GM06990 (cell line): ENCODE results near the gene WDR38.
A peak's percentile ranks its signal among the peaks of the same experiment; 100 is the strongest.

Experiments
- DNase-seq: peaks from one replicate; pipeline ENCODE4 v3.0.0-alpha.2; 2011; ENCODE audit not compliant: insufficient read length; ENCODE audit errors: extremely low read depth
- H3K27me3 ChIP-seq: replicated peaks from 2 replicates; pipeline ENCODE4 v1.6.0; 2011; ENCODE audit warnings: low read length; ENCODE audit not compliant: control insufficient read depth, insufficient read depth
- H3K36me3 ChIP-seq: 2 replicates; pipeline ENCODE4 v1.5.1; 2011; ENCODE audit warnings: low read length; ENCODE audit not compliant: control insufficient read depth, insufficient read depth
- H3K4me3 ChIP-seq: replicated peaks from 2 replicates; pipeline ENCODE4 v1.5.1; 2011; ENCODE audit warnings: low read depth, mild to moderate bottlenecking, control low read depth, low read length
- CTCF ChIP-seq: IDR thresholded peaks from 2 replicates; pipeline ENCODE4 v1.5.1; 2011; ENCODE audit warnings: low read length, control low read depth, mild to moderate bottlenecking, inconsistent platforms; ENCODE audit not compliant: insufficient read depth, poor library complexity, severe bottlenecking

The WDR38 gene

GRCh38 chr9:124852829-124853531, at the start of gene WDR38:
Gene WDR38, plus strand, starts transcription at chr9:124853460. Its CDS starts 72 bp downstream, at chr9:124853532.
- peak; percentile 56 for TF ChIP-seq CTCF
- Histone ChIP-seq H3K4me3 (peak within 1 kb of the TSS; percentile 56), H3K36me3 (peaks cover 15% of the 10 kb centered on the region), H3K27me3 (no peaks in the 10 kb centered on the region)
- DNase-seq, result peak; percentile 87

GRCh38 chr9:124803911-124804310, 49.3 kb upstream of the WDR38 start:
- DNase-seq, result no peak
- no peaks in the 10 kb centered on the region for H3K27me3 ChIP-seq
- TF ChIP-seq CTCF, result no peak

GRCh38 chr9:124805186-124805585, 48.1 kb upstream of the WDR38 start:
- TF ChIP-seq CTCF, result no peak
- no peak for DNase-seq

More at GRCh38 chr9:124803911-124804310, 49.3 kb upstream of the WDR38 start:
- H3K4me3 ChIP-seq, result no peak overlapping the region
- no peaks in the 10 kb centered on the region for H3K36me3 ChIP-seq

GRCh38 chr9:124808246-124808956, 44.9 kb upstream of the WDR38 start:
- Histone ChIP-seq H3K36me3 (no peaks in the 10 kb centered on the region; the same call in 1 of the 2 replicates), H3K27me3 (no peaks in the 10 kb centered on the region), H3K4me3 (no peak overlapping the region)
- no peak for DNase-seq
- TF ChIP-seq CTCF, result no peak

More at GRCh38 chr9:124805186-124805585, 48.1 kb upstream of the WDR38 start:
- no peaks in the 10 kb centered on the region for H3K36me3 ChIP-seq
- H3K4me3 ChIP-seq, result no peak overlapping the region
- no peaks in the 10 kb centered on the region for H3K27me3 ChIP-seq

GRCh38 chr9:124809211-124809610, 44.0 kb upstream of the WDR38 start:
- no peak overlapping the region for H3K4me3 ChIP-seq
- no peak for TF ChIP-seq CTCF
- H3K27me3 ChIP-seq, result no peaks in the 10 kb centered on the region
- DNase-seq, result no peak
- H3K36me3 ChIP-seq, result no peaks in the 10 kb centered on the region; the same call in 1 of the 2 replicates
